Fibroblast of mammary gland (primary cell): Measurements from ENCODE around the gene ZNF467.

Experiments used
- DNase-seq: peaks from one replicate; pipeline ENCODE4 v3.0.0-alpha.2; 2010; ENCODE audit warnings: low read depth
- H3K4me3 ChIP-seq: 2 replicates; pipeline ENCODE4 v1.5.1; 2011; ENCODE audit warnings: low read depth, mild to moderate bottlenecking, low read length, moderate library complexity; ENCODE audit not compliant: control insufficient read depth
- TF ChIP-seq, protein P1 (sequence below): conservative IDR thresholded peaks from 2 replicates; pipeline ENCODE4 v1.5.1; 2011; ENCODE audit warnings: low read depth, low read length, inconsistent platforms; ENCODE audit not compliant: control insufficient read depth, insufficient read depth

ZNF467 gene

DNA sequence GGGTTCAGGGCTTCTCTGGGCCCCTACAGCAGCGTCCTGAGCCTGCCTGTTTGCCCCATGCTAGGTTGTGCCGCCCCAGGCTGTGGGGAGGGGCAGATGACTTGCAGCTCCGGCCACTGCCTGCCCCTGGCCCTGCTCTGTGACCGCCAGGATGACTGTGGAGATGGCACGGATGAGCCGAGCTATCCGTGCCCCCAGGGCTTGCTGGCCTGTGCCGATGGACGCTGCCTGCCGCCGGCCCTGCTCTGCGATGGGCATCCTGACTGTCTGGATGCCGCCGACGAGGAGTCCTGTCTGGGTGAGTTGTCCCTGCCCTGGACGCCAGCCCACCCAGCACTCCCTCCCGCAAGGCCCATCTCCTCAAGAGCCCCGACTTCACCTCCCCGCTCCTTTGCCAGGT is 15.7 kb upstream of the ZNF467 start:
- DNase-seq, result no peak
- no peak overlapping the region for H3K4me3 ChIP-seq
- TF ChIP-seq, protein P1, sequence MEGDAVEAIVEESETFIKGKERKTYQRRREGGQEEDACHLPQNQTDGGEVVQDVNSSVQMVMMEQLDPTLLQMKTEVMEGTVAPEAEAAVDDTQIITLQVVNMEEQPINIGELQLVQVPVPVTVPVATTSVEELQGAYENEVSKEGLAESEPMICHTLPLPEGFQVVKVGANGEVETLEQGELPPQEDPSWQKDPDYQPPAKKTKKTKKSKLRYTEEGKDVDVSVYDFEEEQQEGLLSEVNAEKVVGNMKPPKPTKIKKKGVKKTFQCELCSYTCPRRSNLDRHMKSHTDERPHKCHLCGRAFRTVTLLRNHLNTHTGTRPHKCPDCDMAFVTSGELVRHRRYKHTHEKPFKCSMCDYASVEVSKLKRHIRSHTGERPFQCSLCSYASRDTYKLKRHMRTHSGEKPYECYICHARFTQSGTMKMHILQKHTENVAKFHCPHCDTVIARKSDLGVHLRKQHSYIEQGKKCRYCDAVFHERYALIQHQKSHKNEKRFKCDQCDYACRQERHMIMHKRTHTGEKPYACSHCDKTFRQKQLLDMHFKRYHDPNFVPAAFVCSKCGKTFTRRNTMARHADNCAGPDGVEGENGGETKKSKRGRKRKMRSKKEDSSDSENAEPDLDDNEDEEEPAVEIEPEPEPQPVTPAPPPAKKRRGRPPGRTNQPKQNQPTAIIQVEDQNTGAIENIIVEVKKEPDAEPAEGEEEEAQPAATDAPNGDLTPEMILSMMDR, result no peak

DNA sequence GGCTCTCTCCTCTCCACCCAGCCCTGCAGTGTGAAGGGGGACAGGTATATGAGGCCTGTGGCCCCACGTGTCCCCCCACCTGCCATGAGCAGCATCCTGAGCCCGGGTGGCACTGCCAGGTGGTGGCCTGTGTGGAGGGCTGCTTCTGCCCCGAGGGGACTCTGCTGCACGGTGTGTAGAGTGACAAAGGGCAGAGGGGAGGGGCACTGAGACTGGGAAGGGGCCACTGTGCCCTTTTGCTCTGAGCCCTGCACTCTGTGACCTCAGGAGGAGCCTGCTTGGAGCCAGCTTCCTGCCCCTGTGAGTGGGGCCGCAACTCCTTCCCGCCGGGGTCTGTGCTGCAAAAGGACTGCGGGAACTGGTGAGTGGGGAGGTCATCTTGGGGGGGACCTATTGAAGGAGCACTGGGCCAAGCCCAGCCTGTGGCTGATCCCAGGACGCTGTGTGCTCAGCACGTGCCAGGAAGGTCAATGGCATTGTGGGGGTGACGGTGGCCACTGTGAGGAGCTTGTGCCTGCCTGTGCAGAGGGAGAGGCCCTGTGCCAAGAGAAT is 15.0 kb upstream of the ZNF467 start:
- DNase-seq, result no peak
- TF ChIP-seq, protein P1, result no peak
- no peak overlapping the region for H3K4me3 ChIP-seq

DNA sequence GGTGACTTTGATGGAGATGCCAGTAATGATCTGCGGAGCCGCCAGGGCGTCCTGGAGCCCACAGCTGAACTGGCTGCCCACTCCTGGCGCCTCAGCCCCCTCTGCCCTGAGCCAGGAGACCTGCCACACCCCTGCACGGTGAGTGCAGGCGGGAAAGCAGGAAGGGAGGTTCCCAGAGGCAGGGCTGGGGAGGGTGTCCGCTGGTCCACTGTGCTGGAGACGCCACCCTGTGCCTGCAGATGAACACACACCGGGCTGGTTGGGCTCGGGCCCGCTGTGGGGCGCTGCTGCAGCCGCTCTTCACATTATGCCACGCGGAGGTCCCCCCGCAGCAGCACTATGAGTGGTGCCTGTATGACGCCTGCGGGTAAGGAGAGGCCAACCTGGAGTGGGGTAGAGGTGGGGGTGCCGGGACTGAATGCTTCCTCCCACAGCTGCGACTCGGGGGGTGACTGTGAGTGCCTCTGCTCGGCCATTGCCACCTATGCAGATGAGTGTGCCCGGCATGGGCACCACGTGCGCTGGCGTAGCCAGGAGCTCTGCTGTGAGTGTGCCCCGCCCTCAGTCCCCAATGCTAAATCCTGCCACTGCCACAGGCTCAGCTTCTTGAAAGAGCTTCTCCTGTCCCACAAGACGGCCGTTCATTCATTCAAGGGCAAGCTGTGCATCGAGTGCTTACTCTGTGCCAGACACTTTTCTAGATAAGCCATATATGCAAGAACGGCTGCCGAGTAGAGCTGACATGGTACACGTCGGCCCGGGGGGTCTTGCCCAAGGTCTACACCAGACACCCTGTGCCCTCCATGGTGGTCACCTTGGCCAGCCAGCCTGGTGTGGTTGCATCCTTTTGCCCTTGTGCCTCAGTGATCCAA is 14.3 kb upstream of the ZNF467 start:
- DNase-seq, result no peak
- no peak overlapping the region for H3K4me3 ChIP-seq
- TF ChIP-seq, protein P1, result no peak

DNA sequence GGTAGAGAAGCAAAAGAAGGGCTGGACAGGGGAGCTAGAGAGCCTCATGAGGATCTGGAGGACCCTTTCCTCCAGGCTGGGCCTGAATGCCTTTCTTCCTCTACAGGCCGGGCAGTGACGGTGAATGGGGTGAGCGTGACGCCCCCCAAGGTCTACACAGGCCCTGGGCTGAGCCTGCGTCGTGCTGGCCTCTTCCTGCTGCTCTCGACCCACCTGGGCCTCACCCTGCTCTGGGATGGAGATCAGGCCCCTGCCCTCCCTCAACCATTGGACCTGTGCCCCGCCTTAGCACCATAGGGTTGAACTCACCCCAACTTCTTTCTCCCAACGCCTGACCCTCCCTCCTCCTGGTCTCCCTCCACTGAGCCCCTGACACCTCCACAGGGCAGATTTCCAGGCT is 12.6 kb upstream of the ZNF467 start:
- no peak for DNase-seq
- TF ChIP-seq, protein P1, result no peak
- no peak overlapping the region for H3K4me3 ChIP-seq

DNA sequence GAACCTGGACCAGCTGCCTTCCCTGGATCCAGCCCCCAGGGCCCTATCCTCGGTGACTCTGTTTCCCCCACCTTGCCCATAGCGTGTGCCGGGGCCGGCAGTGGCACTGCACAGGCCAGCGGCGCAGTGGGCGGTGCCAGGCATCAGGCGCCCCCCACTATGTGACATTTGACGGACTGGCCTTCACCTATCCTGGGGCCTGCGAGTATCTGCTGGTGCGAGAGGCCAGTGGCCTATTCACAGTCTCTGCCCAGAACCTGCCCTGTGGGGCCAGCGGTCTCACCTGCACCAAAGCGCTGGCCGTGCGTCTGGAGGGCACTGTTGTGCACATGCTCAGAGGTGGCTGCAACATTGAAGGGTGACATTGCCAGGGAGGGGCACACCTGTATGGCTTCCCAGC is 12.0 kb upstream of the ZNF467 start:
- no peak for DNase-seq
- TF ChIP-seq, protein P1, result no peak
- no peak overlapping the region for H3K4me3 ChIP-seq

DNA sequence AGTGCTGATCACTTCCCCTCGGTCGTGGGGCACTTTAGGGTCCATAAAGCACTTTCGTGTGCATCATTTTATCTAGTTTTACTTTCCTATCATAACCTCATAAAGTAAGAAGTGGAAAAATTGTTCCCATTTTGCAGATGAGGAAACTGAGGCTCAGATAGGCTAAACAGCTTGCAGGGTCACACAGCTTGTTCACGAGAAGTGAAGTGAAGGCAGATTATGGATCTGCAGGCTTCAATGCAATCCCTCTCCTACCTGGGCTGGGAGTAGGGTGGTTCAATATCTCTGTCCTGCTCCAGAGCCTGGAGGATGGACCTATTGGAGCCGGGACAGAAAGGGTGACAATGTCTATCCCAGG is 10.8 kb upstream of the ZNF467 start:
- TF ChIP-seq, protein P1, result no peak
- DNase-seq, result no peak
- no peak overlapping the region for H3K4me3 ChIP-seq
